Smooth muscle cell (in vitro differentiated cells): ENCODE results near the gene HOMER2. TPM values are rescaled to one million over a fixed set of nuclear protein-coding genes. Genes with fewer than 3 reads are reported as not detected.

Source experiments
- DNase-seq: peaks from one replicate; lab custom pipeline; 2025; ENCODE audit not compliant: unreplicated experiment; lab: John Stamatoyannopoulos, UW
- H2AFZ ChIP-seq: fragments of 200-600 bp; sonication (generic); 2 replicates; pipeline ENCODE4 v1.6.0; 2016; ENCODE audit warnings: antibody characterized with exemption, low read depth, mild to moderate bottlenecking
- H3F3A ChIP-seq: fragments of 200-600 bp; sonication (generic); 2 replicates; pipeline ENCODE4 v1.6.0; 2017; ENCODE audit warnings: antibody characterized with exemption, low read depth
- H3K27ac ChIP-seq: fragments of 200-600 bp; sonication (generic); 2 replicates; pipeline ENCODE4 v1.5.1; 2016; ENCODE audit warnings: low read depth, mild to moderate bottlenecking
- H3K27me3 ChIP-seq: fragments of 200-600 bp; sonication (generic); 2 replicates; pipeline ENCODE4 v1.6.1; 2016; ENCODE audit warnings: low read depth, mild to moderate bottlenecking
- H3K36me3 ChIP-seq: fragments of 200-600 bp; sonication (generic); 2 replicates; pipeline ENCODE4 v1.5.1; 2016; ENCODE audit warnings: low read depth
- H3K4me1 ChIP-seq: fragments of 200-600 bp; sonication (generic); 2 replicates; pipeline ENCODE4 v1.5.1; 2016; ENCODE audit warnings: low read depth
- H3K4me2 ChIP-seq: fragments of 200-600 bp; sonication (generic); 2 replicates; pipeline ENCODE4 v1.6.0; 2016; ENCODE audit warnings: mild to moderate bottlenecking
- H3K4me3 ChIP-seq: fragments of 200-600 bp; sonication (generic); 2 replicates; pipeline ENCODE4 v1.5.1; 2016; ENCODE audit warnings: mild to moderate bottlenecking
- H3K79me2 ChIP-seq: fragments of 200-600 bp; sonication (generic); 2 replicates; pipeline ENCODE4 v1.6.0; 2016; ENCODE audit warnings: low read depth, mild to moderate bottlenecking
- H3K9ac ChIP-seq: fragments of 200-600 bp; sonication (generic); 2 replicates; pipeline ENCODE4 v1.6.0; 2016; ENCODE audit warnings: low read depth
- H3K9me3 ChIP-seq: fragments of 200-600 bp; sonication (generic); replicated peaks from 2 replicates; pipeline ENCODE4 v1.5.1; 2016; ENCODE audit warnings: low read depth
- H4K20me1 ChIP-seq: fragments of 200-600 bp; sonication (generic); 2 replicates; pipeline ENCODE4 v1.6.0; 2016; ENCODE audit warnings: low read depth
- WGBS: methylation state at CpG from one replicate; pipeline ENCODE4 v1.1.7; 2016; ENCODE audit warnings: low lambda C conversion rate; 5-methylcytosine and 5-hydroxymethylcytosine counted together
- polyA plus RNA-seq: library from polyadenylated mRNA; unstranded; fragments of >200 nt; fragmentation: Nextera tagmentation; extraction: Ambion mirVana; gene quantifications from 2 replicates; pipeline ENCODE4 v1.2.1, GENCODE V29; 2016
- total RNA-seq: library from RNA; depleted of rRNA; stranded (reverse); fragments of >200 nt; gene quantifications from 2 replicates; pipeline ENCODE4 v1.2.3, GENCODE V29; 2014
- TF ChIP-seq, protein P1 (sequence below): fragments of 200-600 bp; sonication (generic); IDR thresholded peaks from 2 replicates; pipeline ENCODE4 v1.5.1; 2017; ENCODE audit warnings: borderline replicate concordance, mild to moderate bottlenecking, antibody characterized with exemption; ENCODE audit not compliant: insufficient read depth, poor library complexity, severe bottlenecking

The HOMER2 gene
- total and polyA plus RNA-seq, 2 experiments from 2014 or later = 3.1 to 18.8 TPM

DNA sequence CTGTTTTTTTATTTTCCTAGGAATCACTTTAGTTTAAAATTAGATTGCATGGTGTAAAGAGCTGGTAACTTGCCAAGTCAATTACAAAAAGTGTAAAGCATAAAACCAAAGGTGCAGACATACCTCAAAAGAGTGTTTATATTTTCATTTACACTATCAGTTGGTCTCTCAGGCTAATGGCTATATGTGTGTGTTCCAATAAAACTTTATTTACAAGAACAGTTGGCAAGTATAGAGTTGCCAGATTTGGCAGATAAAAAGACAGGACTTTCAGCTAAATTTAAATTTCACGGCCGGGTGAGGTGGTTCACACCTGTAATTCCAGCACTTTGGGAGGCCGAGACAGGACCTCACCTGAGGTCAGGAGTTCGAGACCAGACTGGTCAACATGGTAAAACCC is 41.1 kb downstream of the HOMER2 start:
- Histone ChIP-seq H3K27ac (no peak overlapping the region), H3K9ac (no peak overlapping the region), H3F3A (no peaks in the 10 kb centered on the region), H3K36me3 (no peaks in the 10 kb centered on the region), H2AFZ (no peak overlapping the region), H3K27me3 (peaks cover 3% of the 10 kb centered on the region), H3K9me3 (no peaks in the 10 kb centered on the region), H3K4me3 (no peak overlapping the region), H4K20me1 (no peaks in the 10 kb centered on the region), H3K79me2 (no peaks in the 10 kb centered on the region), H3K4me2 (no peak overlapping the region), H3K4me1 (no peaks in the 10 kb centered on the region)
- DNase-seq = no peak
- TF ChIP-seq, protein P1, sequence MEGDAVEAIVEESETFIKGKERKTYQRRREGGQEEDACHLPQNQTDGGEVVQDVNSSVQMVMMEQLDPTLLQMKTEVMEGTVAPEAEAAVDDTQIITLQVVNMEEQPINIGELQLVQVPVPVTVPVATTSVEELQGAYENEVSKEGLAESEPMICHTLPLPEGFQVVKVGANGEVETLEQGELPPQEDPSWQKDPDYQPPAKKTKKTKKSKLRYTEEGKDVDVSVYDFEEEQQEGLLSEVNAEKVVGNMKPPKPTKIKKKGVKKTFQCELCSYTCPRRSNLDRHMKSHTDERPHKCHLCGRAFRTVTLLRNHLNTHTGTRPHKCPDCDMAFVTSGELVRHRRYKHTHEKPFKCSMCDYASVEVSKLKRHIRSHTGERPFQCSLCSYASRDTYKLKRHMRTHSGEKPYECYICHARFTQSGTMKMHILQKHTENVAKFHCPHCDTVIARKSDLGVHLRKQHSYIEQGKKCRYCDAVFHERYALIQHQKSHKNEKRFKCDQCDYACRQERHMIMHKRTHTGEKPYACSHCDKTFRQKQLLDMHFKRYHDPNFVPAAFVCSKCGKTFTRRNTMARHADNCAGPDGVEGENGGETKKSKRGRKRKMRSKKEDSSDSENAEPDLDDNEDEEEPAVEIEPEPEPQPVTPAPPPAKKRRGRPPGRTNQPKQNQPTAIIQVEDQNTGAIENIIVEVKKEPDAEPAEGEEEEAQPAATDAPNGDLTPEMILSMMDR = no peak
- 91% methylated on average over 4 of the region's 4 CpGs for WGBS

DNA sequence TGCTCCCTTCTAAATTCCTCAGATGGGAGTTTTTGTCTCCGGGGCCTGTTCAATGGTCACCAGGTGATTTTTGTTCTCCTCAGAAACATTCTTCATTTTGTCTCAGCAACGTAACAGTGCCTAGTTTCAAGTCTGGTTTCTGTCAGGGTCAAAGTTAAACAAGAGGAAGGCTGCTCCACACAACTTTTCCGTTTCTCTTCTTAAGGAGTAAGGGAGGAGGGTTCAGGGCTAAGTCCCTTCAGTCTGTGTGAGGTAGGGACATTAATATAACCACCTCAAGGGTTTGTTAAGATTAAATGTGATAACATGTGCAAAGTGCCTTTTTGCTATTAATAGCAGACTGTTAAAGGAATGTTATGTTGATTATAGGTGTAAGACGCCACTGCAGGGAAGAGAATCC is 41.8 kb downstream of the HOMER2 start:
- no peak overlapping the region for H3K27ac ChIP-seq
- TF ChIP-seq, protein P1 = no peak
- no peaks in the 10 kb centered on the region for H3K36me3 ChIP-seq
- WGBS = 48% methylated on average over 4 of the region's 4 CpGs
- H3F3A ChIP-seq = no peaks in the 10 kb centered on the region
- H3K79me2 ChIP-seq = no peaks in the 10 kb centered on the region
- no peaks in the 10 kb centered on the region for H3K9me3 ChIP-seq
- H4K20me1 ChIP-seq = no peaks in the 10 kb centered on the region
- H3K9ac ChIP-seq = no peak overlapping the region
- no peak overlapping the region for H3K4me2 ChIP-seq
- peaks cover 3% of the 10 kb centered on the region for H3K27me3 ChIP-seq
- no peak overlapping the region for H2AFZ ChIP-seq
- no peak for DNase-seq
- H3K4me3 ChIP-seq = no peak overlapping the region
- no peaks in the 10 kb centered on the region for H3K4me1 ChIP-seq

DNA sequence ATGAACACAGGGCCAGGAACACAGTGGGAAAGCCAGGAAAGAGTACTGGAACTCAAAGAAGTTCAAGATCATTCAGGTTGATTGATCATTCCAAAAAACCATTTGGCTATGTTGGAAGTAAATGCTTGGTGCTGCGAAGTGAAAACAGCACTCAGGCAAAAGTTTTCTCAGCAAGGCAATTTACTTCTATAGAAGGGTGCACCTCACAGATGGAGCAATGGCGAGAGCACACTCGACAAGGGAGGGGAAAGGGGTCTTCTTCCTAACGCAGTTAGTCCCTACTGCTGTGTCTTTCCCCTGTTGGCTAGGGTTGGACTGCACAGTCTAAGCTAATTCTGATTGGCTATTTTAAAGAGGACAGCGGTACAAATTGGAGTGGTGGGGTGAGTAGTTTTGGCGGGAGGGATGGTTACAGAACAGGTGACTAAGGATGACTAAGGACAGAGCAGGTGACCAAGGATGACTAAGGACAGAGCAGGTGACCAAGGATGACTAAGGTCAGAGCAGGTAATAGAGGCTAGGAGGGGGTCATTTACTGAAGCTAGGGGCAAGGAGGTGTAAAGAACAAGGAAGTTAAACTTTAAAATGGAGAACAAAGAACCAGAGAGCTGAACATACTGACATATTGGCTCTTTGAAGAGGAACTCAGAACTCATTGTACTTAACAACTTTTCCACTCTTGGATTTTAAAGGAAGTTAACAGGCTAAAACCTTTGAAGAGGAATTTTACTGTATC is 43.3 kb downstream of the HOMER2 start:
- TF ChIP-seq, protein P1 = no peak
- Histone ChIP-seq H3K27me3 (peaks cover 3% of the 10 kb centered on the region), H3K36me3 (no peaks in the 10 kb centered on the region), H2AFZ (no peak overlapping the region), H3K9me3 (no peaks in the 10 kb centered on the region), H3K4me2 (no peak overlapping the region), H4K20me1 (no peaks in the 10 kb centered on the region), H3K79me2 (no peaks in the 10 kb centered on the region), H3K9ac (no peak overlapping the region), H3F3A (no peaks in the 10 kb centered on the region), H3K4me3 (no peak overlapping the region), H3K4me1 (no peaks in the 10 kb centered on the region), H3K27ac (no peak overlapping the region)
- no peak for DNase-seq
- WGBS = 92% methylated on average over 6 of the region's 6 CpGs

DNA sequence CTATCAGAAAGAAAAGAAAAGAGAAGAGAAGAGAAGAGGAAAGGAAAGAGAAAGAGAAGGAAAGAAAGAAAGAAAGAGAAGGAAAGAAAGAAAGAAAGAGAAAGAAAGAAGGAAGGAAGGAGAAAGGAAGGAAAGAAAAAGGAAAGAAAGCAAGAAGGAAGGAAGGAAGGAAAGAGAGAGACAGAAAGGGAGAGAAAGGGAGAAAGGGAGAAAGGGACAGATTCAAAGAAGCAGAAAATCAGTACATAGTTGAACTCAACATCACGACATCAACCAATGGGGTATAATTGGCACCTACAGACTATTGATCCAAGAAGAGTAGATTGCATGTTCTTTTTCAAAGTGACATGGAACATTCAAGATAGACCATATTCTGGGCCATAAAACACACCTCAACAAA is 45.2 kb downstream of the HOMER2 start:
- Histone ChIP-seq H3K79me2 (no peaks in the 10 kb centered on the region), H3K27me3 (peaks cover 3% of the 10 kb centered on the region), H3K27ac (no peak overlapping the region), H3K9ac (no peak overlapping the region), H4K20me1 (no peaks in the 10 kb centered on the region), H2AFZ (no peak overlapping the region), H3K4me1 (no peaks in the 10 kb centered on the region), H3K4me2 (no peak overlapping the region), H3K4me3 (no peak overlapping the region), H3F3A (no peaks in the 10 kb centered on the region), H3K36me3 (no peaks in the 10 kb centered on the region), H3K9me3 (no peaks in the 10 kb centered on the region)
- DNase-seq = no peak
- WGBS = 96% methylated on average over 1 of the region's 1 CpG
- TF ChIP-seq, protein P1 = no peak
